ENCODE data around the gene LKAAEAR1. TPM values are rescaled to one million over a fixed set of nuclear protein-coding genes. Genes with fewer than 3 reads are reported as not detected.

Gene LKAAEAR1
- total and polyA plus RNA-seq, 2 of the 13 experiments (the other 11 are each of a cell fraction or from before 2014, with no cell fraction given), result not detected

GRCh38 chr20:64041781-64042053, 42.5 kb downstream of the LKAAEAR1 start (continued):
- TF ChIP-seq MED13 (CRISPR knock-in tag; IDR thresholded peaks at IDR 0.05), result 0 out of 2 replicates have a peak, but pooled peaks have one; percentile 65
- 0 out of 2 replicates have a peak, but pooled peaks have one; percentile 17 for TF ChIP-seq MTF2 (CRISPR knock-in tag; IDR thresholded peaks at IDR 0.05; ENCODE audit: borderline replicate concordance)
- TF ChIP-seq MYPOP (CRISPR knock-in tag; IDR thresholded peaks at IDR 0.05), result no peak
- no peak for TF ChIP-seq SOX6 (IDR thresholded peaks at IDR 0.05)
- TF ChIP-seq SOX6 (CRISPR knock-in tag; IDR thresholded peaks at IDR 0.05), result no peak
- 0 out of 2 replicates have a peak, but pooled peaks have one; percentile 60 for TF ChIP-seq BRD4 (CRISPR knock-in tag; IDR thresholded peaks at IDR 0.05)
- TF ChIP-seq ZNF777 (CRISPR knock-in tag; IDR thresholded peaks at IDR 0.05), result no peak
- no peak for TF ChIP-seq IKZF5 (CRISPR knock-in tag; IDR thresholded peaks at IDR 0.05)
- TF ChIP-seq BATF2 (CRISPR knock-in tag; IDR thresholded peaks at IDR 0.05), result 0 out of 2 replicates have a peak, but pooled peaks have one; percentile 60
- 0 out of 2 replicates have a peak, but pooled peaks have one; percentile 6 for TF ChIP-seq KLF6 (CRISPR knock-in tag; IDR thresholded peaks at IDR 0.05)
- no peak for TF ChIP-seq IRX3 (CRISPR knock-in tag; IDR thresholded peaks at IDR 0.05; ENCODE audit: borderline replicate concordance, low read depth)
- no peak for TF ChIP-seq ELK4 (CRISPR knock-in tag; IDR thresholded peaks at IDR 0.05; ENCODE audit: borderline replicate concordance)
- no peak for TF ChIP-seq ZBTB2 (CRISPR knock-in tag; IDR thresholded peaks at IDR 0.05; ENCODE audit: low read depth)
- 0 out of 2 replicates have a peak, but pooled peaks have one; percentile 24 for TF ChIP-seq ATAD3A (CRISPR knock-in tag; IDR thresholded peaks at IDR 0.05)
- no peak for TF ChIP-seq SATB2 (CRISPR knock-in tag; IDR thresholded peaks at IDR 0.05)
- peak; percentile 31 for TF ChIP-seq U2AF1 (optimal IDR thresholded peaks at IDR 0.05; ENCODE audit: low read depth, low read length)
- no peak for TF ChIP-seq KMT2B (CRISPR knock-in tag; IDR thresholded peaks at IDR 0.05)
- TF ChIP-seq SKIL (CRISPR knock-in tag; IDR thresholded peaks at IDR 0.05; ENCODE audit: borderline replicate concordance), result peak; percentile 9; the same call in 1 of the 2 replicates
- TF ChIP-seq TBP (CRISPR knock-in tag; IDR thresholded peaks at IDR 0.05), result no peak
- no peak for TF ChIP-seq ZNF775 (CRISPR knock-in tag; IDR thresholded peaks at IDR 0.05; ENCODE audit: borderline replicate concordance)
- TF ChIP-seq ZNF782 (CRISPR knock-in tag; IDR thresholded peaks at IDR 0.05; ENCODE audit: borderline replicate concordance), result no peak
- no peak for TF ChIP-seq NFE2L1 (CRISPR knock-in tag; IDR thresholded peaks at IDR 0.05; ENCODE audit: borderline replicate concordance)
- TF ChIP-seq ZNF337 (CRISPR knock-in tag; IDR thresholded peaks at IDR 0.05; ENCODE audit: borderline replicate concordance, low read depth), result no peak

All from HepG2 (cell line).